HEK293T (cell line): Measurements from ENCODE around the gene PRR20E.

Experiments used
- BHLHE40 ChIP-seq: fragments of 450-650 bp; IDR thresholded peaks from 2 replicates; pipeline ENCODE4 v1.6.1; 2016; ENCODE audit warnings: mild to moderate bottlenecking, moderate library complexity, borderline replicate concordance
- FOXK2 ChIP-seq: fragments of 450-650 bp; IDR thresholded peaks from 2 replicates; pipeline ENCODE4 v1.6.1; 2016; ENCODE audit warnings: mild to moderate bottlenecking
- FOXM1 ChIP-seq: fragments of 450-650 bp; IDR thresholded peaks from 2 replicates; pipeline ENCODE4 v1.6.1; 2017; ENCODE audit warnings: mild to moderate bottlenecking, borderline replicate concordance
- NFRKB ChIP-seq: fragments of 450-650 bp; IDR thresholded peaks from 2 replicates; pipeline ENCODE4 v1.6.1; 2016; ENCODE audit warnings: mild to moderate bottlenecking, moderate library complexity

DNA sequence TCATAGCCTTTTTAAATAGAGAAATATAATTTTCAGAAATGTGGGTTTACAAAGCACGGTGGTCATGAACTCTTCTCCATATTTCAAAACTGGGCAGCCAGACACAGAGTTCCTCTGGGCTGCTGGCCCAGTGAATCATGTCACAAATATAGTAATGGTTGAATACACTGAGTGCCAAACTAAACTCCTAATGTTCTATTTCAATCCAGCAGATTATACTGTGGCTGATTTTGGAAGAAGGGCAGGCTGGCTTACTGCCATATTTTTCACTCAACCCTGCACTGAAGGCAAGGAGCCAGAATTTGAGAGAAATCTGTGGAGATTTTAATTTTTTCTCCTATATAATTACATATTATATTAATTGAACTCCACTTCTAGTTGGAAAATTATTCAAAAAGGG is 43.3 kb upstream of the PRR20E start:
- TF ChIP-seq FOXK2 (no peak), NFRKB (no peak), BHLHE40 (no peak), FOXM1 (no peak)
